NCI-H1436 (cell line): Measurements from ENCODE around the gene HNRNPC.
A peak's percentile ranks its signal among the peaks of the same experiment; 100 is the strongest.
"Not testable (repeated sequence)": the region's sequence is repeated elsewhere in the genome, so short reads cannot be mapped to it uniquely, and the experiment has no call there.

Experiments used
- DNase-seq: peaks from one replicate; lab custom pipeline; 2025; lab: John Stamatoyannopoulos, UW

Gene HNRNPC

DNA sequence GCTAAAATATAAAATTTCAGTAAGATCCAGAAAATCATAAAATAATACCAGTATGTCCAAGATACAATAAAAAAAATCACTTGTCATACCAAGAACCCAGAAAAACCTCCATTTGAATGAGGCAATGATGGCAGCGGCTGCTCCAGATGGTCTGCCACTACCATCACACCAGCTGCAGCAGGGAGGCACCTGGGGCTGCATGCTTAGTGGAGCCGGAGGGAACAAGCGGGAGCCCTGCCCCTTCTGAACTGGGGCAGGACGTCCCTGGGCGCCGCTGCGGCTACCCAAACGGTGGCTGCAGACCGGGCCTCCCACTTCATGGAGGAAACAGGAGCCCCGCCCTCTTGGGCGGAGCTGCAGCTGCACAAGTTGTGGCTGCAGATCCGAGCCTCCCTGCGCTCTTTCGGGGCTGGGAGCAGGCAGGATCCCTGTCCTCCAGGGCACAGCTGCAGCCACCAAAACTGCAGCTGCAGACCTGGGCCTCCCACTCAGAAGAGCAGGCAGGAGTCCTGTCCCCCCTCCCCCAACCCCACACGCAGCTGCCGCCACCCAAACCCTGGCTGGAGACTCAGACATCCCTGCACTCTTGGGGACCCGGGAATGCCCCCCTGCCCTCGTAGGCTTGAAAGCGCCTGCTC is 77.3 kb downstream of the HNRNPC start:
- peak; percentile 75 for DNase-seq

DNA sequence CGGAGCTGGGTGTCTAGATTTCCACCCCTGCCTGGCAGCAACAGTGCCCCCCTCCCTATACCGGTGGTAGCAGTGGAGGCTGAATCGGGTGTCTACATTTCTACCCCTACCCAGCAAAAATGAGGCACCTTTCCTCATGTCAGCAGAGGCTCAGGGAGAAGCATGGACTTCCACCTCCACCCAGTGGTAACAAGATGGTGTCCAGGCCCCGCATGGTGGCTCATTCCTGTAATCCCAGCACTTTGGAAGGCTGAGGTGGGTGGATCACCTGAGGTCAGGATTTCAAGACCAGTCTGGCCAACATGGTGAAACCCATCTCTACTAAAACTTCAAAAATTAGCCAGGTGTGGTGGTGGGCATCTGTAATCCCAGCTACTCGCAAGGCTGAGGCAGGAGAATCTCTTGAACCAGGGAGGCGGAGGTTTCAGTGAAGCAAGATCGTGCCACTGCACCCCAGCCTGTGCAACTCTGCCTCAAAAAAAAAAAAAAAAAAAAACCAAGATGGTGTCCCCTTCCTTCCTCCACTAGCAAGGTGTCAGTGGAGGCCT is 77.9 kb downstream of the HNRNPC start:
- DNase-seq = no peak

DNA sequence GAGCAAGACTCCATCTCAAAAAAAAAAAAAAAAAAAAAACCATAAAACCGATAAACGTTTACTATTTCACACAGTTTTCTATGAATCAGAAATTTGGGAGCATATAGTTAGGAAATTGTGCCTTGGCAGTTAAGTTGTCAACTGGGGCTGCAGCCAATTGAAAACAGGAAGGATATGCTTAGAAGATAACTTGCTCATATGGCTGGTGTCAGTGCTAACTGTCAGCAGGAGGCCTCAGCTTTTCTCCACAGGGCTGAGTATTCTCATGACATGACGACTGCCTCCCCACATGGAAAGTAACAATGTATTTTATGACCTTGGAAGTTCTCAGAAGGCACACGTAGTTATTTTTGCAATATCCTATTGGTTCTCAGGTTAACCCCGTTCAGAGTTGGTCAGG is 83.8 kb downstream of the HNRNPC start:
- no peak for DNase-seq

DNA sequence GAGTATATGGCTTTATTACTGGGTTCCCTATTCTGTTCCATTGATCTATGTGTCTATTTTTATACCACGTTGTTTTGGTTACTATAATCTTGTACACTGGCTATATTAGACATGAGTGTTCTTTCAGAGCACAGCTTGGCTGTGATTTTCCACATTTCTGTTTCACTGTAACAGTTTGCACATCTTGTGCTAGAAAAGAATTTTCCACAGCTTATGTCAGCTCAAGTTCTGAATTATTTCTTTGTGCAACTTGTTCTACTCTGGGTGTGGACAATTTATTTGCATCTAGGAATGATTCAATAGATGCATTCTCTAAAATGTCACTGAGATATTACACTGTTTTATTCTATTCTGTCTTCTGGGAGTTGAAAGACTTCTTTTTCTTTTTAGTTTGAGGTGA is 85.0 kb downstream of the HNRNPC start:
- DNase-seq = no peak

DNA sequence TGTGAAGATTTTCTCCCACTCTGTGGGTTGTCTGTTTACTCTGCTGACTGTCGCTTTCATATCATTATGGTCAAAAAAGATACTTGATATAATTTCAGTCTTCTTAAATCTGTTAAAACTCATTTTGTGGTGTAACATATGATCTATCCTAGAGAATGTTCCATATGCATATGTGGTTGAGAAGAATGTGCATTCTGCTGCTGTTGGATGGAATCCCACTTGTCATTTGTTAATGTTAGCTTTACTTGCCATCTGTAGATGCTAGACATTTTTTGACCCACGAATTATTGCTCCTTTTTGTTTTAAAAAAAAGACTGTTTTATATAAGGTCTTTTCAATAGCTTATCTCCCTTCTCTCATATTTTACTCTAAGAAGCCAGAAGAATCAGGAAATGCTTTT is 87.1 kb downstream of the HNRNPC start:
- no peak for DNase-seq

DNA sequence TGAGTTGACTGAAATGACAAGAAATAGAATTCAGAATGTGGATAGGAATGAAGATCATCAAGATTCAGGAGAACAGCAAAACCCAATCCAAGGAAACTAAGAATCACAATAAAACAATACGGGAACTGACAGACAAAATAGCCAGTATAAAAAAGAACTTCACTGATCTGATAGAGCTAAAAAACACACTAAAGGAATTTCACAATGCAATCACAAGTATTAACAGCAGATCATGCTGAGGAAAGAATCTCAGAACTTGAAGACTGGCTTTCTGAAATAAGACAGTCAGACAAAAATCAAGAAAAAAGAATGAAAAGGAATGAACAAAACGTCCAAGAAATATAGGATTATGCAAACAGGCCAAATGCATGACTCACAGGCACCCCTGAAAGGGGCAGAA is 98.1 kb downstream of the HNRNPC start:
- no peak for DNase-seq

DNA sequence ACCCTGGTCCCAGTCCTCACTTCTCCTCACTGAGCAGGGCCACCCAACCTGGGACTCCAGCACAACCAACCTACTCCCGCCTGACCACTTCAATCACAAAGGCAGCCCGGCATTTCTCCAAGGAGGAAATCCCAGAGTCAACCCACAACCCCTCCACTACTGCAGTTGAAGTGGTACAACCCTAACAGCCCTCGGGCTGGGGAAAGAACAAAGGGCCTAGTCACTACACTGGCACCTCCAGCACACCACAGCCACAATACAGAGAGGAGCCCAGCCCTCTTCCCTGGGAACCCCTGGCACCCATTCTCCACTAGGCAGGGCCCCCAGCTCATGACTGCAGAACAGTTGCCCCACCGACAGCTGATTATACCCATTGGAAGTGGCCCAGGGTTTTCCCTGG is 99.7 kb downstream of the HNRNPC start:
- no peak for DNase-seq

DNA sequence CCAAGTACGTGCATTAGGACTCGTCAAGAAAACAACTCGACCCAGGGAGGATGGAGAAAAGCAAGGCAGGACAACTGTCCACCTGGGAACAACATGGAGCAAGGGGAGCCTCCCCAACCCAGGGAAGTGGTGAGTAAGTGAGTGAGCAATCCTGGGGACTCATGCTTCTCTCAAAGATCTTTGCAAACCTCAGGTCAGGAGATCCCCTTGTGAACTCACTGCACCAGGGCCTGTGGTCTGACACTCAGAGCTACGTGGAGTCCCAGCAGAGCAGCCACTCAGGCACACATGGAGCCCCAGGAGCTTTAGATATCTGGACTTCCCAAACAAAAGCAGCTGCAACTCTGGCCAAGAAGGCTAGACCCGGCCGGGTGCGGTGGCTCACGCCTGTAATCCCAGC is 101.2 kb downstream of the HNRNPC start:
- DNase-seq = no peak

DNA sequence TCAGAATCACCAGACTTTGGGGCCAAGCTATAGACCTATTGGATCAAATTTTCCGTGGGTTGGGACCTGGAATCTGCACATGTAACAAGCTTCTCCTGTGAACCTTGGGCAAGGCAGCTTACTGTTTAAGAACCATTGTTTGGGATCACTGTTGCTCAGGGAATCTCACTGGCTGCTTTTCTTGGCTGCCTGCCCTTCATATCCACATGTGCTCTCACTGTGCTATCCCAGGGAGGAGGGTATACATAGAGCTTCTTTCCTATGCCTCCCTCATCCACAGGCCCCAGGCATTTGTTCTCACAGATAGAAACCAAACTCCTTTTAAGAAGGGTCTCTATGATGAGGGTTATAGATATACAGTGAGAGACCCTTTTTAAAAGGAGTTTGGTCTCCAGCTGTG is 103.6 kb downstream of the HNRNPC start:
- not testable (repeated sequence) for DNase-seq

DNA sequence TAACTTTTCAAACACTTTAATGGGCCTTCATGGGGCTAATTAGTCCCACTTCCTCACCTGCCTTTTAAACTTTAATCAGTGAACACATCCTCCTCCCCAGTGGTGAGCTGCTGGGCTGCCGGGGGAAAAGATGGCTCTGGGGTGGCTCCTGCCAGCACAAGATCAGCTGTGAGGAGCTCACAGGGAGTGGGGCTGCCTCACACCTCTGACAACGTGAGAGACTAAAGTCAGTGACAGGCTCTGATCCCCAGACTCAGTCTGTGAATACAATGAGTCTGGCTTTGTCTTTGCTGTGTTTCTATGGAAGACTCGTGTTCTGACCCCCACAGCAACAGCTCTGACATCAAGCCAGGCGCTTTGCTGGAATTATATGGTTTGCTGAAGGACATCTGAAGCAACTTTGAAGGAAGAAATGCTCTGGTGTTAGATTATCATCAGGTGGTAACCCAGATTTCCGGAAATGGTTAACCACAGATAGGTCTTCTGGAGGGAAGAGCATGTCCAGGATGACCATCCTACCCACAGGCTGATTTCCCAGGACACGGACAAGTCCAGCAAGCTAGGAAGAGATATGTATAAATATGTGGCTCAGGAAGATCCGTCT is 104.1 kb downstream of the HNRNPC start:
- DNase-seq = not testable (repeated sequence)

DNA sequence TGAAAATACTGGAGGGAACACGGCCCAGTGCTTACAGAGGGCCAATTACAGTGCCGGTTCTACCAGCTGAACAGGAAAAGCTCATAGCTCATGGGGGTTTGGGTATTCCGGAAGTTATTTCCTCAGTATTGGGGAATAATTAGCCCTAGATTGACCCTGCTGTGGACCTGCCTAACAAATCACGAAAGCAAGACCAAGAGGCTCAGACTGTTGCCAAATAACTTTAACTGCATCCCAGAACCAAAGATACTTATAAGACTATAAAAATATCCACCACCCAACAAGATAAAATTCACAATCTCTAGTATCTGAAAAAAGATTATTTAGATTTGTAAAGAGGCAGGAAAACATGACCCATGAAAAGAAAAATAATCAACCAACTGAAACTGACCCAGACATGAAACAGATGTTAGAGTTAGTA is 105.4 kb downstream of the HNRNPC start:
- DNase-seq = no peak

DNA sequence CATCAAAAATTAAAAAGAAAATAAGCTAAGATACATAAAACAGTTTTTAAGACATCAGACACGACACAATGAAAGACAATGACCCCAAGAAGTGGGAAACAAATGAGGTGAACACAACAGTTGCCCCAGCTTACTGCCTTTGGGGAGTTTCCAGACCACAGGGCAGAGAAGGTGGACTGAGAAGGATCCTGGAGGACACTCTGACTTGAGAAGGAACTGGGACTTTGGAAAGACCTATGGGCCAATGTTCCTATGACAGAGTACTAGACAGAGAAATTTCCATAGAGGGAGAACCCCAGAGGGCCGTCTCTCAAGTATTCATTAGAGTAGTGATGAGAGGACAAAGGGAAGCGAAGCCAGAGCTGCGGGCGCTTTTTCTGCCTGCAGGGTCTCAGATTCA is 107.2 kb downstream of the HNRNPC start:
- DNase-seq = no peak

DNA sequence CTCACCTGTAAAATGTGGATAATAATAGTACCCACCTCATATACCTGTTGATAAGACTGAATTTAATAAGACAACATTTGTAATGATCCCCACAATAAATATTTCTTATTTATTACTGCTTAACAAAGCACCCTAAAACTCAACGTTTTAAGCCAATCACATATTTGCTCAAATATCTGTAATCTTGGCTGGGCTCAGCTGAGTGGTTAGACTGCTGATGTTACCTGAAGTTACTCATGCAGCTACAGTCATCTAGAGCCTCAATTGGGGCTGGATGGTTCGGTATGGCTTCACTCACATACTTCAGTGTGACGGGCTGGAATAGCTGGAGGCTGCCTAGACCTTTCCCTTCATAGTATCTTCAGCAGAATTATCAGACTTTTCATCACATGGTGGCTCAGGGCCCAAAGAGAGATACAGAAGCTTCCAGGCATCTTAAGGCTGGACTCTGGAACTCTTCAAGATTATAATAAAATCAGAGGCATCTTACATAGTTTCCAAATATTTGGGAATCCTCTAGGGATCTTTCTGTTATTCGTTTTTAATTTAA is 109.1 kb downstream of the HNRNPC start:
- DNase-seq = no peak
